Osteocyte (in vitro differentiated cells): ENCODE results near the gene EIF5A. TPM values are rescaled to one million over a fixed set of nuclear protein-coding genes. Genes with fewer than 3 reads are reported as not detected.

Experiments
- DNase-seq: peaks from one replicate; pipeline ENCODE4 v3.0.0; 2021; ENCODE audit warnings: mixed read lengths; ENCODE audit not compliant: unreplicated experiment; ENCODE audit errors: extremely low spot score
- H3K27ac Mint-ChIP-seq: one replicate; pipeline ENCODE4 v1.8.0; 2021; ENCODE audit warnings: mild to moderate bottlenecking, mixed read lengths; ENCODE audit not compliant: unreplicated experiment
- H3K27me3 Mint-ChIP-seq: one replicate; pipeline ENCODE4 v1.8.0; 2021; ENCODE audit warnings: mixed read lengths; ENCODE audit not compliant: unreplicated experiment
- H3K36me3 Mint-ChIP-seq: one replicate; pipeline ENCODE4 v1.8.0; 2021; ENCODE audit warnings: mixed read lengths; ENCODE audit not compliant: unreplicated experiment
- H3K4me1 Mint-ChIP-seq: one replicate; pipeline ENCODE4 v1.8.0; 2021; ENCODE audit warnings: mixed read lengths; ENCODE audit not compliant: unreplicated experiment
- H3K4me3 Mint-ChIP-seq: one replicate; pipeline ENCODE4 v1.8.0; 2021; ENCODE audit warnings: mild to moderate bottlenecking, moderate library complexity, mixed read lengths; ENCODE audit not compliant: unreplicated experiment
- H3K9me3 Mint-ChIP-seq: one replicate; pipeline ENCODE4 v1.8.0; 2021; ENCODE audit warnings: mixed read lengths; ENCODE audit not compliant: unreplicated experiment
- CTCF ChIP-seq: fragments of 200-600 bp; sonication (generic); IDR thresholded peaks from 2 replicates; pipeline ENCODE4 v1.5.0; 2021; ENCODE audit warnings: antibody characterized with exemption, mild to moderate bottlenecking, moderate library complexity
- total RNA-seq: library from RNA; stranded (reverse); gene quantifications from 2 replicates; pipeline ENCODE4 v1.2.1, GENCODE V29; 2021

EIF5A gene
- total RNA-seq, 1 donor from 2014 or later, result 352 TPM

GRCh38 chr17:7325031-7325528 is 17.7 kb downstream of the EIF5A start:
- TF ChIP-seq CTCF, result no peak
- no peak for DNase-seq
- Mint-ChIP-seq H3K27me3 (no peaks in the 10 kb centered on the region), H3K27ac (no peak overlapping the region), H3K9me3 (no peaks in the 10 kb centered on the region), H3K4me1 (peaks cover 15% of the 10 kb centered on the region), H3K36me3 (peaks cover 12% of the 10 kb centered on the region), H3K4me3 (no peak overlapping the region)

- Mint-ChIP-seq H3K4me1 (peaks cover 15% of the 10 kb centered on the region), H3K36me3 (peaks cover 9% of the 10 kb centered on the region), H3K9me3 (no peaks in the 10 kb centered on the region), H3K27ac (no peak overlapping the region), H3K27me3 (no peaks in the 10 kb centered on the region), H3K4me3 (no peak overlapping the region)
- no peak for TF ChIP-seq CTCF
- DNase-seq, result no peak
Observed at GRCh38 chr17:7326186-7326585, 18.8 kb downstream of the EIF5A start.

GRCh38 chr17:7327056-7327455 is 19.6 kb downstream of the EIF5A start:
- no peaks in the 10 kb centered on the region for H3K27me3 Mint-ChIP-seq
- H3K36me3 Mint-ChIP-seq, result peaks cover 4% of the 10 kb centered on the region
- H3K4me1 Mint-ChIP-seq, result peaks cover 15% of the 10 kb centered on the region
- H3K4me3 Mint-ChIP-seq, result no peak overlapping the region
- no peak for DNase-seq
- H3K27ac Mint-ChIP-seq, result no peak overlapping the region
- TF ChIP-seq CTCF, result no peak
- no peaks in the 10 kb centered on the region for H3K9me3 Mint-ChIP-seq

- Mint-ChIP-seq H3K27ac (no peak overlapping the region), H3K9me3 (no peaks in the 10 kb centered on the region), H3K4me1 (peaks cover 15% of the 10 kb centered on the region), H3K27me3 (no peaks in the 10 kb centered on the region), H3K36me3 (peaks cover 4% of the 10 kb centered on the region), H3K4me3 (peak overlapping the region; percentile 92)
- DNase-seq, result no peak
- no peak for TF ChIP-seq CTCF
Observed at GRCh38 chr17:7327501-7327900, 20.1 kb downstream of the EIF5A start.

GRCh38 chr17:7328009-7328408 is 20.6 kb downstream of the EIF5A start:
- Mint-ChIP-seq H3K27ac (peak overlapping the region; percentile 91), H3K4me1 (peaks cover 15% of the 10 kb centered on the region), H3K4me3 (peak overlapping the region; percentile 92), H3K9me3 (no peaks in the 10 kb centered on the region), H3K36me3 (peaks cover 4% of the 10 kb centered on the region), H3K27me3 (no peaks in the 10 kb centered on the region)
- no peak for DNase-seq
- TF ChIP-seq CTCF, result no peak
